Keratinocyte (primary cell): ENCODE results near the gene CMBL. TPM values are rescaled to one million over a fixed set of nuclear protein-coding genes. Genes with fewer than 3 reads are reported as not detected.

ENCODE experiments used
- DNase-seq: peaks from one replicate; pipeline ENCODE4 v3.0.0-alpha.2; 2011; ENCODE audit warnings: low read depth, missing footprints, low spot score
- FAIRE-seq: peaks from 2 replicates; lab custom pipeline; 2011; peaks lifted over from hg19 to GRCh38; lab: Jason Lieb, UNC
- H2AFZ ChIP-seq: 2 replicates; pipeline ENCODE4 v1.6.0; 2012; ENCODE audit warnings: low read length, control low read depth, inconsistent platforms; ENCODE audit not compliant: control insufficient read depth
- H3K27ac ChIP-seq: 2 replicates; pipeline ENCODE4 v1.5.1; 2011; ENCODE audit warnings: low read length; ENCODE audit not compliant: control insufficient read depth, insufficient read depth
- H3K27me3 ChIP-seq: 3 replicates; pipeline ENCODE4 v1.6.0; 2011; ENCODE audit warnings: low read length; ENCODE audit not compliant: control insufficient read depth, insufficient read depth; ENCODE audit errors: extremely low read depth
- H3K36me3 ChIP-seq, 2 experiments: 2 replicates in 1 of 2; 3 replicates in 1 of 2; pipeline ENCODE4 v1.5.1; 2011; ENCODE audit warnings: low read length in 2 of 2, mild to moderate bottlenecking in 1 of 2; ENCODE audit not compliant: control insufficient read depth in 2 of 2, insufficient read depth in 2 of 2; ENCODE audit errors: extremely low read depth in 1 of 2
- H3K4me1 ChIP-seq: 3 replicates; pipeline ENCODE4 v1.5.1; 2011; ENCODE audit warnings: low read length; ENCODE audit not compliant: control insufficient read depth, insufficient read depth; ENCODE audit errors: extremely low read depth
- H3K4me2 ChIP-seq: 3 replicates; pipeline ENCODE4 v1.6.0; 2011; ENCODE audit warnings: low read depth, low read length; ENCODE audit not compliant: control insufficient read depth, insufficient read depth; ENCODE audit errors: extremely low read depth
- H3K4me3 ChIP-seq, 3 experiments: fragments of 200-600 bp in 1 of 3; sonication (generic) in 1 of 3; 2 replicates in 2 of 3; 3 replicates in 1 of 3; pipeline ENCODE4 v1.5.1; 2011 to 2016; ENCODE audit warnings: low read length in 3 of 3, mild to moderate bottlenecking in 3 of 3, control low read depth in 2 of 3, inconsistent platforms in 1 of 3, low read depth in 1 of 3, mixed read lengths in 1 of 3, mixed run types in 1 of 3, moderate library complexity in 1 of 3; ENCODE audit not compliant: control insufficient read depth in 2 of 3, insufficient read depth in 2 of 3; ENCODE audit errors: extremely low read depth in 1 of 3
- H3K79me2 ChIP-seq: 2 replicates; pipeline ENCODE4 v1.6.0; 2012; ENCODE audit warnings: low read length; ENCODE audit not compliant: control insufficient read depth, insufficient read depth
- H3K9ac ChIP-seq: 3 replicates; pipeline ENCODE4 v1.6.0; 2011; ENCODE audit warnings: low read length; ENCODE audit not compliant: control insufficient read depth, insufficient read depth; ENCODE audit errors: extremely low read depth
- H3K9me1 ChIP-seq: 3 replicates; pipeline ENCODE4 v1.6.0; 2011; ENCODE audit warnings: low read length; ENCODE audit not compliant: control insufficient read depth, insufficient read depth; ENCODE audit errors: extremely low read depth
- H3K9me3 ChIP-seq: 2 replicates; pipeline ENCODE4 v1.5.1; 2012; ENCODE audit warnings: low read depth, low read length; ENCODE audit not compliant: control insufficient read depth
- H4K20me1 ChIP-seq: 3 replicates; pipeline ENCODE4 v1.6.0; 2011; ENCODE audit warnings: low read length; ENCODE audit not compliant: control insufficient read depth, insufficient read depth; ENCODE audit errors: extremely low read depth
- CTCF ChIP-seq, 3 experiments: IDR thresholded peaks in 1 of 3; conservative IDR thresholded peaks in 1 of 3; optimal IDR thresholded peaks in 1 of 3; 2 replicates in 2 of 3; 3 replicates in 1 of 3; pipeline versions ENCODE3 to v1.5.1; 2011; ENCODE audit warnings: low read length in 3 of 3, mild to moderate bottlenecking in 3 of 3, moderate library complexity in 2 of 3, control low read depth in 1 of 3, inconsistent platforms in 1 of 3; ENCODE audit not compliant: insufficient read depth in 2 of 3; ENCODE audit errors: extremely low read depth in 1 of 3
- EZH2 ChIP-seq: IDR thresholded peaks from one replicate; pipeline ENCODE4 v1.6.1; 2012; ENCODE audit warnings: inconsistent platforms, mild to moderate bottlenecking, low read length, moderate library complexity
- dilution Hi-C: fragments of 300-500 bp; cut with MboI; formaldehyde crosslinking; loops from one replicate; pipeline ENCODE4 v1.7.0; 2020; ENCODE audit warnings: low sequenced_read_pairs; ENCODE audit not compliant: extremely low pct_ligation_motif_present
- polyA plus RNA-seq, 5 experiments: library from polyadenylated mRNA; depleted of rRNA in 3 of 5; stranded (reverse) in 3 of 5; stranded (forward) in 1 of 5; unstranded in 1 of 5; fragments of >200 nt; gene quantifications; 1 replicate in 1 of 5; 2 replicates in 3 of 5; 3 replicates in 1 of 5; pipeline versions ENCODE4 v1.2.1 to v1.2.3, GENCODE V29; 2011 to 2012; ENCODE audit warnings: missing spikeins in 2 of 5, low read depth in 1 of 5, low replicate concordance in 1 of 5

Gene CMBL
- polyA plus RNA-seq, 1 donor (not counting 4 experiments of a cell fraction or from before 2014, with no cell fraction given), result 9.1 TPM

- no peaks in the 10 kb centered on the region for H3K36me3 ChIP-seq
- peaks cover 39% of the 10 kb centered on the region for H3K79me2 ChIP-seq
- H3K27ac ChIP-seq, result peak overlapping the region; percentile 97
- dilution Hi-C loops, result no loop called here
- H4K20me1 ChIP-seq, result no peaks in the 10 kb centered on the region
- FAIRE-seq (peak; percentile 41), DNase-seq (no peak)
- H3K9ac ChIP-seq, result peak overlapping the region; percentile 96
- H3K9me3 ChIP-seq, result no peaks in the 10 kb centered on the region
- TF ChIP-seq CTCF (optimal IDR thresholded peaks at IDR 0.05 in 1 of 3, IDR thresholded peaks at IDR 0.05 in 1 of 3, conservative IDR thresholded peaks at IDR 0.05 in 1 of 3; ENCODE audit: extremely low read depth in 1 of 3, insufficient read depth in 2 of 3, low read length in 3 of 3) (no peak), EZH2 (no peak)
- no peaks in the 10 kb centered on the region for H3K27me3 ChIP-seq
- H3K9me1 ChIP-seq, result no peaks in the 10 kb centered on the region
- H3K4me1 ChIP-seq, result peaks cover 22% of the 10 kb centered on the region
- H3K4me3 ChIP-seq, result peak overlapping the region; percentile 70 to 96 (median 90)
- H3K4me2 ChIP-seq, result peak overlapping the region; percentile 99
- peak overlapping the region; percentile 70 for H2AFZ ChIP-seq
These were observed 44.9 kb upstream of the CMBL start for GRCh38 chr5:10352430-10353240.

DNA sequence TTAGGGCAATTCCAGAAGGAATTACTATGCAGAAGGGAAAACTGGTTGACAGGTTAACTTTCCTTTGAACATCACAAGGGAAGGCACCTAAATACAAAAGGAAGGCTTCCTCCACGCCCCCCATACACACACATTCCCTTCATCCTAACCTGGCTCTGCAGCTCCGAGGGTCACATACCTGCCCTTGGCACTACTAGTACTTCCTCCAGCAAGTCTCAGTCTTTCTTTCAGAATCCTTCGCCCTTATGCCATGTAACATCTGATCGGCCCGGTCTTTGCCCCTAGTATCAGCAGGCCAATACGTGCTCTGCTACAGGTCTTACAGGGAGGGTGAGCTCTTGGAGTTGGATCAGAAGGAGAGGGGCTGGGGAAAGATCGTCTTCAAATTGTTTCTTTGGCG is 44.2 kb upstream of the CMBL start:
- dilution Hi-C loops, result no loop called here
- Histone ChIP-seq H3K27ac (peak overlapping the region; percentile 54), H3K36me3 (no peaks in the 10 kb centered on the region), H3K9ac (no peak overlapping the region), H3K9me3 (no peaks in the 10 kb centered on the region), H2AFZ (no peak overlapping the region), H3K9me1 (no peaks in the 10 kb centered on the region), H3K4me3 (no peak overlapping the region), H3K79me2 (peaks cover 32% of the 10 kb centered on the region), H3K4me2 (peak overlapping the region; percentile 99), H3K4me1 (peaks cover 16% of the 10 kb centered on the region), H4K20me1 (no peaks in the 10 kb centered on the region), H3K27me3 (no peaks in the 10 kb centered on the region)
- no peak for DNase-seq
- TF ChIP-seq CTCF (optimal IDR thresholded peaks at IDR 0.05 in 1 of 3, IDR thresholded peaks at IDR 0.05 in 1 of 3, conservative IDR thresholded peaks at IDR 0.05 in 1 of 3; ENCODE audit: extremely low read depth in 1 of 3, insufficient read depth in 2 of 3, low read length in 3 of 3), result no peak
- no peak for TF ChIP-seq EZH2
- FAIRE-seq, result no peak
